Coronary artery (tissue), 2 donors: ENCODE measurements around the gene RPLP1.
"Not testable (repeated sequence)": the region's sequence is repeated elsewhere in the genome, so short reads cannot be mapped to it uniquely, and the experiment has no call there.

Source experiments
- DNase-seq: peaks from one replicate; pipeline ENCODE4 v3.0.0-alpha.2; 2017; ENCODE audit warnings: low spot score
- H3K27ac ChIP-seq, 2 donors: fragments of 200-600 bp; sonication (generic); one replicate each; pipeline ENCODE4 v1.5.1; 2016 to 2019
- H3K4me3 ChIP-seq: fragments of 200-600 bp; sonication (generic); 2 replicates; pipeline ENCODE4 v1.5.1; 2016; ENCODE audit warnings: mild to moderate bottlenecking, moderate library complexity
- CTCF ChIP-seq: fragments of 200-600 bp; sonication (generic); IDR thresholded peaks from one replicate; pipeline ENCODE4 v1.5.1; 2019; ENCODE audit warnings: antibody characterized with exemption

RPLP1 gene

GRCh38 chr15:69436951-69437350, 15.7 kb upstream of the RPLP1 start:
- no peak overlapping the region for H3K4me3 ChIP-seq
- no peak for TF ChIP-seq CTCF
- no peak for DNase-seq
- no peak overlapping the region for H3K27ac ChIP-seq

- Histone ChIP-seq H3K27ac (no peak overlapping the region), H3K4me3 (no peak overlapping the region)
- no peak for DNase-seq
- TF ChIP-seq CTCF: no peak
Measured at GRCh38 chr15:69439623-69440022, 13.0 kb upstream of the RPLP1 start.

- H3K4me3 ChIP-seq: no peak overlapping the region
- no peak overlapping the region for H3K27ac ChIP-seq
- TF ChIP-seq CTCF: no peak
- DNase-seq: no peak
Measured at GRCh38 chr15:69443032-69443611, 9.5 kb upstream of the RPLP1 start.

- TF ChIP-seq CTCF: no peak
Measured at GRCh38 chr15:69444686-69445085, 7.9 kb upstream of the RPLP1 start.

GRCh38 chr15:69446953-69447352, 5.7 kb upstream of the RPLP1 start:
- no peak for TF ChIP-seq CTCF
- H3K4me3 ChIP-seq: no peak overlapping the region
- no peak overlapping the region for H3K27ac ChIP-seq
- DNase-seq: no peak

More at GRCh38 chr15:69444686-69445085, 7.9 kb upstream of the RPLP1 start:
- Histone ChIP-seq H3K4me3 (no peak overlapping the region), H3K27ac (no peak overlapping the region)
- no peak for DNase-seq

GRCh38 chr15:69450221-69450620, 2.4 kb upstream of the RPLP1 start:
- H3K27ac ChIP-seq, DNase-seq, H3K4me3 ChIP-seq: not testable (repeated sequence)

GRCh38 chr15:69450968-69451695, 1.5 kb upstream of the RPLP1 start:
- H3K4me3 ChIP-seq: no peak overlapping the region
- peak overlapping the region in 1 of 2 donors; percentile 82 for H3K27ac ChIP-seq

More at GRCh38 chr15:69450968-69451695, 1.5 kb upstream of the RPLP1 start:
- no peak for DNase-seq
- TF ChIP-seq CTCF: no peak
